HCT116 (cell line): Measurements from ENCODE around the gene PNMT.

ENCODE experiments used
- EZH2 ChIP-seq: fragments of 200-600 bp; sonication (generic); IDR thresholded peaks from 2 replicates; pipeline ENCODE4 v1.6.1; 2017; ENCODE audit warnings: antibody characterized with exemption, mixed run types
- EZH2phosphoT487 ChIP-seq: fragments of 200-600 bp; IDR thresholded peaks from 2 replicates; pipeline ENCODE4 v1.6.1; 2018; ENCODE audit warnings: antibody characterized with exemption, borderline replicate concordance
- JUND ChIP-seq: IDR thresholded peaks from 2 replicates; pipeline ENCODE4 v1.6.1; 2012
- POLR2A ChIP-seq: IDR thresholded peaks from 2 replicates; pipeline ENCODE4 v1.7.0; 2011; ENCODE audit warnings: borderline replicate concordance; ENCODE audit not compliant: insufficient read depth, insufficient read length; ENCODE audit errors: extremely low read depth
- POLR2AphosphoS5 ChIP-seq: IDR thresholded peaks from 2 replicates; pipeline ENCODE4 v1.6.1; 2011; ENCODE audit warnings: mild to moderate bottlenecking, low read depth, low read length, moderate library complexity
- RAD21 ChIP-seq: IDR thresholded peaks from 2 replicates; pipeline ENCODE4 v1.6.1; 2012; ENCODE audit warnings: low read depth, mild to moderate bottlenecking
- YY1 ChIP-seq: IDR thresholded peaks from 2 replicates; pipeline ENCODE4 v1.6.1; 2011; ENCODE audit warnings: low read length, low read depth, moderate library complexity, mild to moderate bottlenecking; ENCODE audit not compliant: insufficient replicate concordance; ENCODE audit errors: extremely low read depth
- ZFX ChIP-seq: fragments of 450-650 bp; IDR thresholded peaks from 2 replicates; pipeline ENCODE4 v1.6.1; 2017
- ZNF274 ChIP-seq: fragments of 200-500 bp; sonication (Bioruptor generic); IDR thresholded peaks from 2 replicates; pipeline ENCODE4 v1.6.1; 2014; ENCODE audit warnings: mild to moderate bottlenecking, low read depth, low read length, inconsistent platforms
- TF ChIP-seq, protein P1 (sequence below), 3 experiments: fragments of 200-600 bp in 1 of 3; sonication (generic) in 1 of 3; IDR thresholded peaks in 2 of 3; conservative IDR thresholded peaks in 1 of 3; 2 replicates each; pipeline ENCODE4 v1.5.1; 2012 to 2017; ENCODE audit warnings: low read depth in 2 of 3, low read length in 2 of 3, antibody characterized with exemption in 1 of 3, borderline replicate concordance in 1 of 3, control low read depth in 1 of 3, mild to moderate bottlenecking in 1 of 3, mixed read lengths in 1 of 3, mixed run types in 1 of 3, moderate library complexity in 1 of 3; ENCODE audit not compliant: insufficient read depth in 1 of 3
- TF ChIP-seq, protein P2 (sequence below): IDR thresholded peaks from 2 replicates; pipeline ENCODE4 v1.6.1; 2012

- TF ChIP-seq RAD21 (no peak), ZNF274 (no peak), POLR2A (no peak), ZFX (no peak), POLR2AphosphoS5 (no peak), YY1 (no peak), JUND (no peak), EZH2 (no peak), EZH2phosphoT487 (no peak)
- TF ChIP-seq, protein P1, sequence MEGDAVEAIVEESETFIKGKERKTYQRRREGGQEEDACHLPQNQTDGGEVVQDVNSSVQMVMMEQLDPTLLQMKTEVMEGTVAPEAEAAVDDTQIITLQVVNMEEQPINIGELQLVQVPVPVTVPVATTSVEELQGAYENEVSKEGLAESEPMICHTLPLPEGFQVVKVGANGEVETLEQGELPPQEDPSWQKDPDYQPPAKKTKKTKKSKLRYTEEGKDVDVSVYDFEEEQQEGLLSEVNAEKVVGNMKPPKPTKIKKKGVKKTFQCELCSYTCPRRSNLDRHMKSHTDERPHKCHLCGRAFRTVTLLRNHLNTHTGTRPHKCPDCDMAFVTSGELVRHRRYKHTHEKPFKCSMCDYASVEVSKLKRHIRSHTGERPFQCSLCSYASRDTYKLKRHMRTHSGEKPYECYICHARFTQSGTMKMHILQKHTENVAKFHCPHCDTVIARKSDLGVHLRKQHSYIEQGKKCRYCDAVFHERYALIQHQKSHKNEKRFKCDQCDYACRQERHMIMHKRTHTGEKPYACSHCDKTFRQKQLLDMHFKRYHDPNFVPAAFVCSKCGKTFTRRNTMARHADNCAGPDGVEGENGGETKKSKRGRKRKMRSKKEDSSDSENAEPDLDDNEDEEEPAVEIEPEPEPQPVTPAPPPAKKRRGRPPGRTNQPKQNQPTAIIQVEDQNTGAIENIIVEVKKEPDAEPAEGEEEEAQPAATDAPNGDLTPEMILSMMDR (IDR thresholded peaks at IDR 0.05 in 2 of 3, conservative IDR thresholded peaks at IDR 0.05 in 1 of 3; ENCODE audit: borderline replicate concordance in 1 of 3, insufficient read depth in 1 of 3, low read depth in 2 of 3, low read length in 2 of 3), result no peak
- TF ChIP-seq, protein P2, sequence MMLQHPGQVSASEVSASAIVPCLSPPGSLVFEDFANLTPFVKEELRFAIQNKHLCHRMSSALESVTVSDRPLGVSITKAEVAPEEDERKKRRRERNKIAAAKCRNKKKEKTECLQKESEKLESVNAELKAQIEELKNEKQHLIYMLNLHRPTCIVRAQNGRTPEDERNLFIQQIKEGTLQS, result no peak
Observed at GRCh38 chr17:39663340-39663687, 4.9 kb upstream of the PNMT start.
